Activated CD4-positive, alpha-beta T cell treated with anti-CD3 and anti-CD28 coated beads, Interleukin-2, amount 10 ng/mL, durations not matched to agents 24 days and 14 days (primary cell): ENCODE measurements around the gene GADL1. TPM values are rescaled to one million over a fixed set of nuclear protein-coding genes. Genes with fewer than 3 reads are reported as not detected.

Experiments
- DNase-seq: peaks from one replicate; pipeline ENCODE4 v3.0.0; 2022
- H3K27ac Mint-ChIP-seq: one replicate; pipeline ENCODE4 v1.8.0; 2022; ENCODE audit warnings: mild to moderate bottlenecking, mixed read lengths
- H3K27me3 Mint-ChIP-seq: one replicate; pipeline ENCODE4 v1.8.0; 2022; ENCODE audit warnings: mixed read lengths
- H3K36me3 Mint-ChIP-seq: one replicate; pipeline ENCODE4 v1.8.0; 2022; ENCODE audit warnings: low read depth, mild to moderate bottlenecking, mixed read lengths
- H3K4me1 Mint-ChIP-seq: one replicate; pipeline ENCODE4 v1.8.0; 2021; ENCODE audit warnings: mixed read lengths
- H3K4me3 Mint-ChIP-seq: one replicate; pipeline ENCODE4 v1.8.0; 2022; ENCODE audit warnings: mild to moderate bottlenecking, moderate library complexity, mixed read lengths
- H3K9me3 Mint-ChIP-seq: one replicate; pipeline ENCODE4 v1.8.0; 2021; ENCODE audit warnings: mixed read lengths
- intact Hi-C: fragments of 100-400 bp; cut with micrococcal nuclease; formaldehyde crosslinking; loops from one replicate; pipeline ENCODE4 v1.15.1; 2023
- total RNA-seq: library from RNA; stranded (reverse); gene quantifications from 2 replicates; pipeline ENCODE4 v1.2.3, GENCODE V29; 2022

Gene GADL1
- total RNA-seq, 1 donor from 2014 or later: not detected

GRCh38 chr3:30862004-30862403 lies 32.5 kb downstream of the GADL1 start:
- peaks cover 17% of the 10 kb centered on the region for H3K27me3 Mint-ChIP-seq
- H3K4me3 Mint-ChIP-seq: no peak overlapping the region
- no peak overlapping the region for H3K27ac Mint-ChIP-seq
- intact Hi-C loops: no loop called here
- no peaks in the 10 kb centered on the region for H3K9me3 Mint-ChIP-seq
- no peak for DNase-seq
- no peaks in the 10 kb centered on the region for H3K4me1 Mint-ChIP-seq
- H3K36me3 Mint-ChIP-seq: no peaks in the 10 kb centered on the region

GRCh38 chr3:30858894-30859389 lies 35.5 kb downstream of the GADL1 start:
- no peaks in the 10 kb centered on the region for H3K4me1 Mint-ChIP-seq
- intact Hi-C loops: no loop called here
- no peaks in the 10 kb centered on the region for H3K9me3 Mint-ChIP-seq
- no peaks in the 10 kb centered on the region for H3K36me3 Mint-ChIP-seq
- H3K4me3 Mint-ChIP-seq: no peak overlapping the region
- DNase-seq: no peak
- peaks cover 13% of the 10 kb centered on the region for H3K27me3 Mint-ChIP-seq
- no peak overlapping the region for H3K27ac Mint-ChIP-seq

GRCh38 chr3:30855400-30856292 lies 38.8 kb downstream of the GADL1 start:
- Mint-ChIP-seq H3K27ac (no peak overlapping the region), H3K36me3 (no peaks in the 10 kb centered on the region)
- DNase-seq: no peak

GRCh38 chr3:30852833-30853232 lies 41.6 kb downstream of the GADL1 start:
- intact Hi-C loops: no loop called here
- Mint-ChIP-seq H3K4me1 (peaks cover 4% of the 10 kb centered on the region), H3K36me3 (no peaks in the 10 kb centered on the region), H3K4me3 (no peak overlapping the region), H3K27me3 (peaks cover 6% of the 10 kb centered on the region), H3K9me3 (no peaks in the 10 kb centered on the region), H3K27ac (no peak overlapping the region)
- DNase-seq: no peak

More at GRCh38 chr3:30855400-30856292, 38.8 kb downstream of the GADL1 start:
- peaks cover 6% of the 10 kb centered on the region for H3K27me3 Mint-ChIP-seq
- H3K4me1 Mint-ChIP-seq: no peaks in the 10 kb centered on the region
- intact Hi-C loops: no loop called here
- H3K9me3 Mint-ChIP-seq: no peaks in the 10 kb centered on the region
- H3K4me3 Mint-ChIP-seq: no peak overlapping the region

GRCh38 chr3:30848087-30848779 lies 46.2 kb downstream of the GADL1 start:
- Mint-ChIP-seq H3K36me3 (no peaks in the 10 kb centered on the region), H3K27ac (no peak overlapping the region), H3K4me1 (peaks cover 12% of the 10 kb centered on the region), H3K4me3 (no peak overlapping the region), H3K9me3 (no peaks in the 10 kb centered on the region), H3K27me3 (peaks cover 2% of the 10 kb centered on the region)
- no peak for DNase-seq
- intact Hi-C loops: no loop called here

- Mint-ChIP-seq H3K36me3 (no peaks in the 10 kb centered on the region), H3K9me3 (no peaks in the 10 kb centered on the region), H3K27me3 (peaks cover 2% of the 10 kb centered on the region), H3K4me3 (no peak overlapping the region), H3K4me1 (peaks cover 12% of the 10 kb centered on the region), H3K27ac (no peak overlapping the region)
- intact Hi-C loops: no loop called here
- no peak for DNase-seq
Observed at GRCh38 chr3:30847592-30847991, 46.9 kb downstream of the GADL1 start.

GRCh38 chr3:30845606-30846005 lies 48.9 kb downstream of the GADL1 start:
- peaks cover 4% of the 10 kb centered on the region for H3K27me3 Mint-ChIP-seq

GRCh38 chr3:30843877-30844276 lies 50.6 kb downstream of the GADL1 start:
- intact Hi-C loops: no loop called here
- Mint-ChIP-seq H3K4me3 (no peak overlapping the region), H3K36me3 (no peaks in the 10 kb centered on the region), H3K4me1 (peaks cover 17% of the 10 kb centered on the region), H3K9me3 (peaks cover 4% of the 10 kb centered on the region), H3K27me3 (peaks cover 8% of the 10 kb centered on the region), H3K27ac (no peak overlapping the region)
- no peak for DNase-seq

More at GRCh38 chr3:30845606-30846005, 48.9 kb downstream of the GADL1 start:
- Mint-ChIP-seq H3K4me3 (no peak overlapping the region), H3K36me3 (no peaks in the 10 kb centered on the region), H3K27ac (no peak overlapping the region), H3K9me3 (no peaks in the 10 kb centered on the region), H3K4me1 (peaks cover 17% of the 10 kb centered on the region)
- DNase-seq: no peak
- intact Hi-C loops: no loop called here

GRCh38 chr3:30836141-30836540 lies 58.3 kb downstream of the GADL1 start:
- H3K4me1 Mint-ChIP-seq: no peaks in the 10 kb centered on the region
- H3K36me3 Mint-ChIP-seq: no peaks in the 10 kb centered on the region
- DNase-seq: no peak
- intact Hi-C loops: loop anchor here (5.0 kb wide), 1 partner anchor 64 kb away; no protein-coding TSS in a partner anchor
- H3K27ac Mint-ChIP-seq: no peak overlapping the region
- peaks cover 25% of the 10 kb centered on the region for H3K27me3 Mint-ChIP-seq
- peaks cover 4% of the 10 kb centered on the region for H3K9me3 Mint-ChIP-seq
- no peak overlapping the region for H3K4me3 Mint-ChIP-seq

GRCh38 chr3:30835667-30836066 lies 58.8 kb downstream of the GADL1 start:
- no peaks in the 10 kb centered on the region for H3K4me1 Mint-ChIP-seq
- peaks cover 28% of the 10 kb centered on the region for H3K27me3 Mint-ChIP-seq
- no peaks in the 10 kb centered on the region for H3K36me3 Mint-ChIP-seq
- DNase-seq: no peak
- no peak overlapping the region for H3K4me3 Mint-ChIP-seq
- peaks cover 4% of the 10 kb centered on the region for H3K9me3 Mint-ChIP-seq
- no peak overlapping the region for H3K27ac Mint-ChIP-seq
- intact Hi-C loops: loop anchor here (5.0 kb wide), 1 partner anchor 63 kb away; no protein-coding TSS in a partner anchor

GRCh38 chr3:30832961-30833575 lies 61.4 kb downstream of the GADL1 start:
- DNase-seq: no peak
- intact Hi-C loops: no loop called here
- Mint-ChIP-seq H3K4me3 (no peak overlapping the region), H3K36me3 (no peaks in the 10 kb centered on the region), H3K27me3 (peaks cover 30% of the 10 kb centered on the region), H3K9me3 (no peaks in the 10 kb centered on the region), H3K4me1 (no peaks in the 10 kb centered on the region), H3K27ac (no peak overlapping the region)

GRCh38 chr3:30827080-30827479 lies 67.4 kb downstream of the GADL1 start:
- no peaks in the 10 kb centered on the region for H3K36me3 Mint-ChIP-seq
- no peak overlapping the region for H3K27ac Mint-ChIP-seq
- intact Hi-C loops: no loop called here
- no peak overlapping the region for H3K4me3 Mint-ChIP-seq
- peaks cover 23% of the 10 kb centered on the region for H3K27me3 Mint-ChIP-seq
- DNase-seq: no peak
- H3K9me3 Mint-ChIP-seq: no peaks in the 10 kb centered on the region
- H3K4me1 Mint-ChIP-seq: no peaks in the 10 kb centered on the region

- Mint-ChIP-seq H3K4me3 (no peak overlapping the region), H3K4me1 (no peaks in the 10 kb centered on the region), H3K27me3 (peaks cover 21% of the 10 kb centered on the region), H3K36me3 (no peaks in the 10 kb centered on the region), H3K27ac (no peak overlapping the region), H3K9me3 (no peaks in the 10 kb centered on the region)
- intact Hi-C loops: no loop called here
- no peak for DNase-seq
Observed at GRCh38 chr3:30826531-30826942, 67.9 kb downstream of the GADL1 start.
